Loucy (cell line): ENCODE results near the gene LAMC1.

ENCODE experiments used
- H2AFZ ChIP-seq: fragments of 200-600 bp; sonication (generic); 2 replicates; pipeline ENCODE4 v1.6.0; 2016; ENCODE audit warnings: antibody characterized with exemption, mild to moderate bottlenecking, low read length, moderate library complexity
- H3F3A ChIP-seq: fragments of 200-600 bp; 2 replicates; pipeline ENCODE4 v1.6.0; 2016; ENCODE audit warnings: antibody characterized with exemption, low read depth, mild to moderate bottlenecking
- H3K27me3 ChIP-seq: fragments of 200-600 bp; sonication (generic); 2 replicates; pipeline ENCODE4 v1.6.1; 2014; ENCODE audit warnings: low read length, mild to moderate bottlenecking; ENCODE audit not compliant: insufficient read depth, poor library complexity, severe bottlenecking
- H3K36me3 ChIP-seq: fragments of 200-600 bp; sonication (generic); 2 replicates; pipeline ENCODE4 v1.6.1; 2016; ENCODE audit warnings: low read length; ENCODE audit not compliant: insufficient read depth
- H3K4me1 ChIP-seq: fragments of 200-600 bp; sonication (generic); 2 replicates; pipeline ENCODE4 v1.5.1; 2014; ENCODE audit warnings: low read length, mild to moderate bottlenecking; ENCODE audit not compliant: insufficient read depth, poor library complexity, severe bottlenecking
- H3K4me2 ChIP-seq: fragments of 200-600 bp; sonication (generic); 2 replicates; pipeline ENCODE4 v1.6.0; 2014; ENCODE audit warnings: antibody characterized with exemption, low read length, low read depth, mild to moderate bottlenecking; ENCODE audit not compliant: poor library complexity, severe bottlenecking
- H3K4me3 ChIP-seq: fragments of 200-600 bp; sonication (generic); 2 replicates; pipeline ENCODE4 v1.5.1; 2014; ENCODE audit warnings: low read length, mild to moderate bottlenecking, mixed read lengths; ENCODE audit not compliant: poor library complexity, severe bottlenecking
- H3K79me2 ChIP-seq: fragments of 200-600 bp; sonication (generic); 2 replicates; pipeline ENCODE4 v1.6.1; 2014; ENCODE audit warnings: low read length; ENCODE audit not compliant: insufficient read depth
- H3K9ac ChIP-seq: fragments of 200-600 bp; sonication (generic); 2 replicates; pipeline ENCODE4 v1.6.0; 2014; ENCODE audit warnings: mild to moderate bottlenecking, low read depth, low read length, moderate library complexity; ENCODE audit not compliant: poor library complexity, severe bottlenecking
- H3K9me2 ChIP-seq: fragments of 200-600 bp; sonication (generic); replicated peaks from 2 replicates; pipeline ENCODE4 v1.6.1; 2016; ENCODE audit warnings: low read depth, low read length, mixed read lengths
- H3K9me3 ChIP-seq: fragments of 200-600 bp; sonication (generic); 2 replicates; pipeline ENCODE4 v1.6.1; 2014; ENCODE audit warnings: mild to moderate bottlenecking, antibody characterized with exemption, low read length, low read depth; ENCODE audit not compliant: insufficient read depth
- H4K20me1 ChIP-seq: fragments of 200-600 bp; sonication (generic); 2 replicates; pipeline ENCODE4 v1.6.0; 2014; ENCODE audit warnings: antibody characterized with exemption, low read length, mild to moderate bottlenecking; ENCODE audit not compliant: insufficient read depth, poor library complexity, severe bottlenecking
- CTCF ChIP-seq: fragments of 200-600 bp; sonication (generic); conservative IDR thresholded peaks from 2 replicates; pipeline ENCODE4 v1.5.1; 2014; ENCODE audit warnings: mild to moderate bottlenecking, antibody characterized with exemption, low read length
- EZH2phosphoT487 ChIP-seq: fragments of 200-600 bp; IDR thresholded peaks from 2 replicates; pipeline ENCODE4 v1.6.1; 2018; ENCODE audit warnings: antibody characterized with exemption, mild to moderate bottlenecking, moderate library complexity, borderline replicate concordance

Gene LAMC1

GRCh38 chr1:183024317-183025009 is 1.2 kb downstream of the LAMC1 start:
- H3K9ac ChIP-seq = no peak overlapping the region
- peaks cover 2% of the 10 kb centered on the region for H3K4me1 ChIP-seq
- H3K9me3 ChIP-seq = no peaks in the 10 kb centered on the region
- no peaks in the 10 kb centered on the region for H3K9me2 ChIP-seq
- H3K4me3 ChIP-seq = no peak overlapping the region
- no peaks in the 10 kb centered on the region for H4K20me1 ChIP-seq
- H2AFZ ChIP-seq = no peak overlapping the region
- no peaks in the 10 kb centered on the region for H3F3A ChIP-seq
- no peaks in the 10 kb centered on the region for H3K79me2 ChIP-seq
- H3K27me3 ChIP-seq = no peaks in the 10 kb centered on the region
- TF ChIP-seq EZH2phosphoT487 (no peak), CTCF (no peak)
- H3K4me2 ChIP-seq = no peak overlapping the region
- no peaks in the 10 kb centered on the region for H3K36me3 ChIP-seq

- Histone ChIP-seq H3K4me2 (no peak overlapping the region), H3K27me3 (no peaks in the 10 kb centered on the region), H3K9ac (no peak overlapping the region), H3K79me2 (no peaks in the 10 kb centered on the region), H4K20me1 (no peaks in the 10 kb centered on the region), H3F3A (no peaks in the 10 kb centered on the region), H3K4me1 (peaks cover 2% of the 10 kb centered on the region), H3K9me2 (no peaks in the 10 kb centered on the region), H3K36me3 (no peaks in the 10 kb centered on the region), H3K4me3 (no peak overlapping the region), H3K9me3 (no peaks in the 10 kb centered on the region), H2AFZ (no peak overlapping the region)
- TF ChIP-seq EZH2phosphoT487 (no peak), CTCF (no peak)
Measured at GRCh38 chr1:183025010-183025337, 1.8 kb downstream of the LAMC1 start.

GRCh38 chr1:183025782-183026774 is 2.9 kb downstream of the LAMC1 start:
- no peaks in the 10 kb centered on the region for H3K9me3 ChIP-seq
- H3K4me2 ChIP-seq = no peak overlapping the region
- no peaks in the 10 kb centered on the region for H4K20me1 ChIP-seq
- H3F3A ChIP-seq = no peaks in the 10 kb centered on the region
- no peak overlapping the region for H2AFZ ChIP-seq
- H3K79me2 ChIP-seq = no peaks in the 10 kb centered on the region
- no peak overlapping the region for H3K4me3 ChIP-seq
- H3K9me2 ChIP-seq = no peaks in the 10 kb centered on the region
- no peak for TF ChIP-seq CTCF
- TF ChIP-seq EZH2phosphoT487 = no peak
- peaks cover 2% of the 10 kb centered on the region for H3K4me1 ChIP-seq
- H3K36me3 ChIP-seq = no peaks in the 10 kb centered on the region
- H3K9ac ChIP-seq = no peak overlapping the region
- no peaks in the 10 kb centered on the region for H3K27me3 ChIP-seq
